Transverse colon (tissue), 4 donors: ENCODE data around the gene PTPRR. TPM values are rescaled to one million over a fixed set of nuclear protein-coding genes. Genes with fewer than 3 reads are reported as not detected.

ENCODE experiments used
- DNase-seq: peaks from one replicate; pipeline ENCODE4 v3.0.0-alpha.2; 2019
- H3K27ac ChIP-seq, 4 donors: fragments of 200-600 bp; sonication (generic); 2 replicates each; pipeline ENCODE4 v1.5.1; 2016 to 2018; ENCODE audit warnings: inconsistent platforms in 4 of 4
- H3K27me3 ChIP-seq: fragments of 200-600 bp; sonication (generic); 2 replicates; pipeline ENCODE4 v1.5.1; 2017; ENCODE audit warnings: inconsistent platforms
- H3K36me3 ChIP-seq, 4 donors: fragments of 200-600 bp; sonication (generic); 2 replicates each; pipeline ENCODE4 v1.5.1; 2017 to 2019; ENCODE audit warnings: inconsistent platforms in 4 of 4
- H3K4me1 ChIP-seq, 4 donors: fragments of 200-600 bp; sonication (generic); 2 replicates each; pipeline ENCODE4 v1.5.1; 2017 to 2020; ENCODE audit warnings: inconsistent platforms in 4 of 4
- H3K4me3 ChIP-seq, 4 donors: fragments of 200-600 bp; sonication (generic); 1 replicate in 1 of 4; 2 replicates in 3 of 4; pipeline versions ENCODE4 v1.5.1 to v1.6.1; 2017 to 2019; ENCODE audit warnings: inconsistent platforms in 4 of 4
- H3K9me3 ChIP-seq, 2 donors: fragments of 200-600 bp; sonication (generic); 2 replicates each; pipeline ENCODE4 v1.5.1; 2017 to 2019; ENCODE audit warnings: inconsistent platforms in 2 of 2
- CTCF ChIP-seq, 5 experiments: fragments of 200-600 bp in 3 of 5; fragments of 450-650 bp in 2 of 5; sonication (generic) in 3 of 5; IDR thresholded peaks; 1 replicate in 2 of 5; 2 replicates in 3 of 5; pipeline ENCODE4 v1.5.1; 2016 to 2017; ENCODE audit warnings: antibody characterized with exemption in 5 of 5, inconsistent platforms in 3 of 5, mild to moderate bottlenecking in 2 of 5, moderate library complexity in 1 of 5
- EP300 ChIP-seq: sonication (generic); formaldehyde crosslinking; IDR thresholded peaks from one replicate; pipeline ENCODE4 v1.6.1; 2017; ENCODE audit warnings: antibody characterized with exemption, low read depth
- POLR2A ChIP-seq: fragments of 450-650 bp; IDR thresholded peaks from one replicate; pipeline ENCODE4 v1.6.1; 2016; ENCODE audit warnings: antibody characterized with exemption, mild to moderate bottlenecking, moderate library complexity
- POLR2AphosphoS5 ChIP-seq, 3 donors: sonication (generic); formaldehyde crosslinking; IDR thresholded peaks; one replicate each; pipeline ENCODE4 v1.6.1; 2016; ENCODE audit warnings: antibody characterized with exemption in 3 of 3
- WGBS, 2 donors: methylation state at CpG; one replicate each; pipeline ENCODE4 v1.1.5; 2018; ENCODE audit warnings: low coverage in 1 of 2; 5-methylcytosine and 5-hydroxymethylcytosine counted together
- in situ Hi-C, 4 donors: fragments of 200-750 bp; cut with MboI; loops; one replicate each; pipeline versions ENCODE4 v1.15.0 to v1.15.1; 2017; ENCODE audit warnings: low sequenced_read_pairs in 3 of 4, low pct_ligation_motif_present in 1 of 4, low pct_unique_long_range_greater_than_20kb in 1 of 4
- intact Hi-C: fragments of 100-400 bp; cut with DNase I; formaldehyde crosslinking; loops from one replicate; pipeline ENCODE4 v1.15.1; 2023; ENCODE audit warnings: low total_unique reads
- total RNA-seq, 4 donors: library from RNA; depleted of rRNA; stranded (reverse); fragments of >200 nt; gene quantifications; one replicate each; pipeline ENCODE4 v1.1.0, GENCODE V29; 2016

PTPRR gene
- total RNA-seq, 4 donors from 2014 or later, result 13.2 to 50.9 (median 31.4) TPM; not detected in 1

- no peak for DNase-seq
- TF ChIP-seq CTCF (IDR thresholded peaks at IDR 0.05) (no peak), POLR2AphosphoS5 (IDR thresholded peaks at IDR 0.05) (no peak), POLR2A (no peak), EP300 (no peak)
- Histone ChIP-seq H3K4me3 (no peak overlapping the region), H3K9me3 (no peaks in the 10 kb centered on the region), H3K27me3 (no peaks in the 10 kb centered on the region), H3K36me3 (no peaks in the 10 kb centered on the region), H3K27ac (no peak overlapping the region), H3K4me1 (no peaks in the 10 kb centered on the region)
- intact Hi-C loops, result no loop called here
- in situ Hi-C loops, result no loop called here
- 90 to 100% methylated on average over 2 of the region's 2 CpGs for WGBS, 2 donors
Measured at GRCh38 chr12:70667253-70667652, 253.3 kb downstream of the PTPRR start.

GRCh38 chr12:70666364-70666763 is 254.2 kb downstream of the PTPRR start:
- Histone ChIP-seq H3K9me3 (no peaks in the 10 kb centered on the region), H3K36me3 (no peaks in the 10 kb centered on the region), H3K4me3 (no peak overlapping the region), H3K4me1 (no peaks in the 10 kb centered on the region), H3K27me3 (no peaks in the 10 kb centered on the region), H3K27ac (no peak overlapping the region)
- 96 to 100% methylated on average over 1 of the region's 1 CpG for WGBS, 2 donors
- no peak for DNase-seq
- TF ChIP-seq POLR2AphosphoS5 (IDR thresholded peaks at IDR 0.05) (no peak), POLR2A (no peak), EP300 (no peak), CTCF (IDR thresholded peaks at IDR 0.05) (no peak)
- in situ Hi-C loops, result no loop called here
- intact Hi-C loops, result no loop called here

- H3K9me3 ChIP-seq, result no peaks in the 10 kb centered on the region
- TF ChIP-seq POLR2AphosphoS5 (IDR thresholded peaks at IDR 0.05), result no peak
- TF ChIP-seq EP300, result no peak
- no peak for TF ChIP-seq POLR2A
- TF ChIP-seq CTCF (IDR thresholded peaks at IDR 0.05), result no peak
- in situ Hi-C loops, result no loop called here
Measured at GRCh38 chr12:70664465-70664881, 256.1 kb downstream of the PTPRR start.

GRCh38 chr12:70663838-70664237 is 256.7 kb downstream of the PTPRR start:
- in situ Hi-C loops (no loop called here), intact Hi-C loops (no loop called here)
- H3K4me1 ChIP-seq, result no peaks in the 10 kb centered on the region
- DNase-seq, result no peak
- H3K27ac ChIP-seq, result no peak overlapping the region
- H3K9me3 ChIP-seq, result no peaks in the 10 kb centered on the region
- no peak overlapping the region for H3K4me3 ChIP-seq
- TF ChIP-seq POLR2AphosphoS5 (IDR thresholded peaks at IDR 0.05) (no peak), POLR2A (no peak), EP300 (no peak), CTCF (IDR thresholded peaks at IDR 0.05) (no peak)
- H3K36me3 ChIP-seq, result no peaks in the 10 kb centered on the region
- 75 to 84% methylated on average over 1 of the region's 1 CpG for WGBS, 2 donors
- H3K27me3 ChIP-seq, result no peaks in the 10 kb centered on the region

More at GRCh38 chr12:70664465-70664881, 256.1 kb downstream of the PTPRR start:
- WGBS, 2 donors, result 70 to 73% methylated on average over 7 of the region's 7 CpGs
- DNase-seq, result no peak
- H3K27me3 ChIP-seq, result no peaks in the 10 kb centered on the region
- intact Hi-C loops, result no loop called here
- H3K27ac ChIP-seq, result no peak overlapping the region
- no peak overlapping the region for H3K4me3 ChIP-seq
- no peaks in the 10 kb centered on the region for H3K4me1 ChIP-seq
- no peaks in the 10 kb centered on the region for H3K36me3 ChIP-seq
